ENCODE results near the gene KHDC1L. TPM values are rescaled to one million over a fixed set of nuclear protein-coding genes. Genes with fewer than 3 reads are reported as not detected.

The KHDC1L gene
- total and polyA plus RNA-seq, 8 donors: 0.23 TPM; not detected in 7

GRCh38 chr6:73177221-73177944 lies 47.9 kb downstream of the KHDC1L start:
- H3K27ac ChIP-seq: no peak overlapping the region
- H3K4me3 ChIP-seq: no peak overlapping the region
- H3K36me3 ChIP-seq: no peaks in the 10 kb centered on the region
- TF ChIP-seq POLR2A (IDR thresholded peaks at IDR 0.05) (no peak), CTCF (IDR thresholded peaks at IDR 0.05) (no peak), POLR2AphosphoS5 (IDR thresholded peaks at IDR 0.05) (no peak), EP300 (IDR thresholded peaks at IDR 0.05) (no peak)
- intact Hi-C loops (cut with DNase I; ENCODE audit: low total_unique reads): no loop called here
- H3K4me1 ChIP-seq: peaks cover 0 to 6% (median 1%) of the 10 kb centered on the region in 4 donors
- H3K27me3 ChIP-seq: no peaks in the 10 kb centered on the region
- no peak for DNase-seq
- WGBS, 5 donors: 77 to 86% (median 85%) methylated on average over 5 of the region's 5 CpGs
- H3K9me3 ChIP-seq: no peaks in the 10 kb centered on the region

GRCh38 chr6:73176057-73176456 lies 49.2 kb downstream of the KHDC1L start:
- TF ChIP-seq POLR2A (IDR thresholded peaks at IDR 0.05) (no peak), EP300 (IDR thresholded peaks at IDR 0.05) (no peak), POLR2AphosphoS5 (IDR thresholded peaks at IDR 0.05) (no peak), CTCF (IDR thresholded peaks at IDR 0.05) (no peak)
- Histone ChIP-seq H3K27ac (no peak overlapping the region), H3K4me1 (peaks cover 0 to 6% (median 1%) of the 10 kb centered on the region in 4 donors), H3K4me3 (no peak overlapping the region), H3K9me3 (no peaks in the 10 kb centered on the region), H3K27me3 (no peaks in the 10 kb centered on the region), H3K36me3 (no peaks in the 10 kb centered on the region)
- intact Hi-C loops (cut with DNase I; ENCODE audit: low total_unique reads): no loop called here
- no peak for DNase-seq
- WGBS, 5 donors: 81 to 86% (median 85%) methylated on average over 6 of the region's 6 CpGs

- no peaks in the 10 kb centered on the region for H3K36me3 ChIP-seq
- WGBS, 5 donors: 85 to 91% (median 90%) methylated on average over 4 of the region's 4 CpGs
- H3K27ac ChIP-seq: no peak overlapping the region
- intact Hi-C loops (cut with DNase I; ENCODE audit: low total_unique reads): no loop called here
- no peaks in the 10 kb centered on the region for H3K9me3 ChIP-seq
- H3K27me3 ChIP-seq: no peaks in the 10 kb centered on the region
- no peak overlapping the region for H3K4me3 ChIP-seq
- no peaks in the 10 kb centered on the region for H3K4me1 ChIP-seq
- DNase-seq: no peak
- TF ChIP-seq CTCF (IDR thresholded peaks at IDR 0.05) (no peak), EP300 (IDR thresholded peaks at IDR 0.05) (no peak), POLR2A (IDR thresholded peaks at IDR 0.05) (no peak), POLR2AphosphoS5 (IDR thresholded peaks at IDR 0.05) (no peak)
Measured at GRCh38 chr6:73174646-73175045, 50.6 kb downstream of the KHDC1L start.

Other genes starting within 250 kb of the KHDC1L start
- 10 to 100 TPM in 1 of 5 donors, 1 to 10 TPM in 3, not detected in 1; 1.8 to 18.7 (median 3.5) TPM for gene KHDC1, start 37.7 kb upstream of the KHDC1L start, total RNA-seq
- gene KHDC1, start 37.7 kb upstream of the KHDC1L start, polyA plus RNA-seq: 1 to 10 TPM in 1 of 3 donors, under 1 TPM in 2; 0.62 to 3.1 (median 0.76) TPM
- gene DPPA5, start 128.8 kb upstream of the KHDC1L start, total RNA-seq: not detected
- not detected for gene DPPA5, start 128.8 kb upstream of the KHDC1L start, polyA plus RNA-seq
- gene KHDC3L, start 137.2 kb upstream of the KHDC1L start, total RNA-seq: not detected
- not detected for gene KHDC3L, start 137.2 kb upstream of the KHDC1L start, polyA plus RNA-seq
- not detected for gene OOEP, start 144.4 kb upstream of the KHDC1L start, total RNA-seq
- gene OOEP, start 144.4 kb upstream of the KHDC1L start, polyA plus RNA-seq: under 1 TPM in 1 of 3 donors, not detected in 2; 0.18 TPM
- 10 to 100 TPM in 2 of 5 donors, 1 to 10 TPM in 2, not detected in 1; 2.7 to 24.9 (median 14.2) TPM for gene DDX43, start 169.3 kb upstream of the KHDC1L start, total RNA-seq
- gene DDX43, start 169.3 kb upstream of the KHDC1L start, polyA plus RNA-seq: under 1 TPM; 0.62 to 0.92 (median 0.68) TPM
- gene CGAS, start 226.8 kb upstream of the KHDC1L start, total RNA-seq: 1 to 10 TPM in 4 of 5 donors, not detected in 1; 1.7 to 8.1 (median 3.9) TPM
- gene CGAS, start 226.8 kb upstream of the KHDC1L start, polyA plus RNA-seq: 1 to 10 TPM; 1.8 to 4.3 (median 2.1) TPM
- 10 to 100 TPM in 4 of 5 donors, 1 to 10 TPM in 1; 3.2 to 53.7 (median 19.1) TPM for gene MTO1, start 236.2 kb upstream of the KHDC1L start, total RNA-seq
- 10 to 100 TPM in 1 of 3 donors, 1 to 10 TPM in 2; 7.8 to 11.6 (median 8.9) TPM for gene MTO1, start 236.2 kb upstream of the KHDC1L start, polyA plus RNA-seq